HepG2 (cell line): ENCODE measurements around the gene E2F1. TPM values are rescaled to one million over a fixed set of nuclear protein-coding genes. Genes with fewer than 3 reads are reported as not detected.

Experiments used
- ARNT2 ChIP-seq: sonication (generic); formaldehyde crosslinking; IDR thresholded peaks from 2 replicates; pipeline ENCODE4 v1.8.0; 2022; ENCODE audit warnings: mild to moderate bottlenecking, low read depth, missing genetic modification reagents, moderate library complexity
- ATRX ChIP-seq: sonication (generic); formaldehyde crosslinking; IDR thresholded peaks from 2 replicates; pipeline ENCODE4 v1.4.0; 2020; ENCODE audit warnings: missing genetic modification reagents, borderline replicate concordance
- FOXA3 ChIP-seq: IDR thresholded peaks from 2 replicates; pipeline ENCODE4 v1.6.1; 2016; ENCODE audit warnings: missing genetic modification reagents, missing compliant biosample characterization
- MTF1 ChIP-seq: sonication (generic); formaldehyde crosslinking; IDR thresholded peaks from 2 replicates; pipeline ENCODE4 v1.5.0; 2020; ENCODE audit warnings: missing genetic modification reagents
- NFYB ChIP-seq: sonication (generic); formaldehyde crosslinking; IDR thresholded peaks from 2 replicates; pipeline ENCODE4 v1.4.0; 2020; ENCODE audit warnings: missing genetic modification reagents
- NR2F6 ChIP-seq, 2 experiments: IDR thresholded peaks; 2 replicates each; pipeline ENCODE4 v1.6.1; 2016; ENCODE audit warnings: antibody characterized with exemption in 1 of 2, mild to moderate bottlenecking in 1 of 2
- RARG ChIP-seq: sonication (generic); formaldehyde crosslinking; IDR thresholded peaks from 2 replicates; pipeline ENCODE4 v1.4.0; 2020; ENCODE audit warnings: low read depth, mild to moderate bottlenecking, missing genetic modification reagents
- TCF7 ChIP-seq: sonication (generic); IDR thresholded peaks from 2 replicates; pipeline ENCODE4 v1.6.1; 2016; ENCODE audit warnings: antibody characterized with exemption, low read depth
- TP53 ChIP-seq: sonication (generic); formaldehyde crosslinking; conservative IDR thresholded peaks from 2 replicates; pipeline ENCODE4 v1.4.0; 2020; ENCODE audit warnings: missing genetic modification reagents
- ZFP37 ChIP-seq: sonication (generic); formaldehyde crosslinking; IDR thresholded peaks from 2 replicates; pipeline ENCODE4 v1.4.0; 2020; ENCODE audit warnings: missing genetic modification reagents, borderline replicate concordance
- ZNF180 ChIP-seq: sonication (generic); formaldehyde crosslinking; IDR thresholded peaks from 2 replicates; pipeline ENCODE4 v1.4.0; 2020; ENCODE audit warnings: low read depth, missing genetic modification reagents, borderline replicate concordance
- ZNF883 ChIP-seq: sonication (generic); formaldehyde crosslinking; IDR thresholded peaks from 2 replicates; pipeline ENCODE4 v1.5.1; 2020; ENCODE audit warnings: mild to moderate bottlenecking, missing genetic modification reagents; ENCODE audit errors: not compliant biosample characterization
- polyA plus RNA-seq, 8 experiments: library from polyadenylated mRNA; depleted of rRNA in 3 of 8; stranded (reverse) in 7 of 8; unstranded in 1 of 8; fragments of >200 nt; fragmentation: Illumina TruSeq in 4 of 8; extraction: Trizol in 4 of 8; gene quantifications; 2 replicates each; pipeline versions ENCODE4 v1.2.1 to v1.2.3, GENCODE V29; 2011 to 2016; ENCODE audit warnings: low read depth in 4 of 8, missing spikeins in 1 of 8, mixed read lengths in 1 of 8; ENCODE audit not compliant: insufficient read depth in 1 of 8
- total RNA-seq, 5 experiments: library from RNA; depleted of rRNA; stranded (reverse); fragments of >200 nt; fragmentation: Illumina TruSeq; extraction: Trizol; gene quantifications; 2 replicates each; pipeline ENCODE4 v1.2.3, GENCODE V29; 2016; ENCODE audit warnings: low read depth in 1 of 5
- TF ChIP-seq, protein P1 (sequence below), 2 experiments: fragments of 450-650 bp in 1 of 2; sonication (generic) in 1 of 2; formaldehyde crosslinking in 1 of 2; IDR thresholded peaks; 2 replicates each; pipeline versions ENCODE4 v1.6.1 to v1.8.0; 2016 to 2022; ENCODE audit warnings: antibody characterized with exemption in 1 of 2, mild to moderate bottlenecking in 1 of 2, missing genetic modification reagents in 1 of 2
- TF ChIP-seq, protein P2 (sequence below): sonication (generic); formaldehyde crosslinking; IDR thresholded peaks from 2 replicates; pipeline ENCODE4 v1.4.0; 2020; ENCODE audit warnings: missing genetic modification reagents
- TF ChIP-seq, protein P3 (sequence below): sonication (generic); formaldehyde crosslinking; IDR thresholded peaks from 2 replicates; pipeline ENCODE4 v1.4.0; 2020; ENCODE audit warnings: missing genetic modification reagents, borderline replicate concordance
- TF ChIP-seq, protein P4 (sequence below): IDR thresholded peaks from 2 replicates; pipeline ENCODE4 v1.6.1; 2018; ENCODE audit warnings: missing genetic modification reagents, mild to moderate bottlenecking, missing compliant biosample characterization

Gene E2F1
- total and polyA plus RNA-seq, 2 of the 13 experiments (the other 11 are each of a cell fraction or from before 2014, with no cell fraction given) = 25.5 to 39.4 TPM

DNA sequence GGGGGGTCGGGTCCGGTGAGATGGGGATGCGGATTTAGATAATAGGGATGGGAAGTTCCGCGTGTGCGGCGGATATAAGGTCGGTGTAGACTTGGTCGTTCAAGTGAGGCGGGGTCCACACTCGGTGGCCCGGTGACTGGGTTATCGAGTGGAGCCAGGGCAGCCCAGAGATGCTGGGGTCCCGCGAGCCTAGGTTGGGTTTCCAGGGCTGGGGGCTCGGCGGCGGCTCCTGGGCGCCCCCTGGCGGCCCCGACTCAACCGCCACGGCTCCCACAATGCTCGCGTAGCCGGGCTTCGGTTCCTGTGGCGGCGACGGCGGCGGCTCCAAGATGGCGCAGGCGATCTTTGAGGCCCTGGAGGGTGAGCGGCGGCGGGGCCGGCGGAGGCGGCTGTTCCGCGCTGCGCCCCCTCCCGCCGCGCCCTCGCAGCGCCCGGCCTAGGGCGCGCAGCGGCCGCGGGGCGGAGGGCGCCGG, 45.5 kb upstream of the E2F1 start, which contains the start of gene ZNF341 (continued):
- TF ChIP-seq, protein P1, sequence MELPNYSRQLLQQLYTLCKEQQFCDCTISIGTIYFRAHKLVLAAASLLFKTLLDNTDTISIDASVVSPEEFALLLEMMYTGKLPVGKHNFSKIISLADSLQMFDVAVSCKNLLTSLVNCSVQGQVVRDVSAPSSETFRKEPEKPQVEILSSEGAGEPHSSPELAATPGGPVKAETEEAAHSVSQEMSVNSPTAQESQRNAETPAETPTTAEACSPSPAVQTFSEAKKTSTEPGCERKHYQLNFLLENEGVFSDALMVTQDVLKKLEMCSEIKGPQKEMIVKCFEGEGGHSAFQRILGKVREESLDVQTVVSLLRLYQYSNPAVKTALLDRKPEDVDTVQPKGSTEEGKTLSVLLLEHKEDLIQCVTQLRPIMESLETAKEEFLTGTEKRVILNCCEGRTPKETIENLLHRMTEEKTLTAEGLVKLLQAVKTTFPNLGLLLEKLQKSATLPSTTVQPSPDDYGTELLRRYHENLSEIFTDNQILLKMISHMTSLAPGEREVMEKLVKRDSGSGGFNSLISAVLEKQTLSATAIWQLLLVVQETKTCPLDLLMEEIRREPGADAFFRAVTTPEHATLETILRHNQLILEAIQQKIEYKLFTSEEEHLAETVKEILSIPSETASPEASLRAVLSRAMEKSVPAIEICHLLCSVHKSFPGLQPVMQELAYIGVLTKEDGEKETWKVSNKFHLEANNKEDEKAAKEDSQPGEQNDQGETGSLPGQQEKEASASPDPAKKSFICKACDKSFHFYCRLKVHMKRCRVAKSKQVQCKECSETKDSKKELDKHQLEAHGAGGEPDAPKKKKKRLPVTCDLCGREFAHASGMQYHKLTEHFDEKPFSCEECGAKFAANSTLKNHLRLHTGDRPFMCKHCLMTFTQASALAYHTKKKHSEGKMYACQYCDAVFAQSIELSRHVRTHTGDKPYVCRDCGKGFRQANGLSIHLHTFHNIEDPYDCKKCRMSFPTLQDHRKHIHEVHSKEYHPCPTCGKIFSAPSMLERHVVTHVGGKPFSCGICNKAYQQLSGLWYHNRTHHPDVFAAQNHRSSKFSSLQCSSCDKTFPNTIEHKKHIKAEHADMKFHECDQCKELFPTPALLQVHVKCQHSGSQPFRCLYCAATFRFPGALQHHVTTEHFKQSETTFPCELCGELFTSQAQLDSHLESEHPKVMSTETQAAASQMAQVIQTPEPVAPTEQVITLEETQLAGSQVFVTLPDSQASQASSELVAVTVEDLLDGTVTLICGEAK (IDR thresholded peaks at IDR 0.05) = no peak
- TF ChIP-seq, protein P1 (CRISPR knock-in tag; IDR thresholded peaks at IDR 0.05) = no peak
- TF ChIP-seq ARNT2 (CRISPR knock-in tag) = no peak
- TF ChIP-seq NR2F6 (IDR thresholded peaks at IDR 0.05) = no peak
- 0 out of 2 replicates have a peak, but pooled peaks have one; percentile 23 for TF ChIP-seq NR2F6 (CRISPR knock-in tag; IDR thresholded peaks at IDR 0.05)
- TF ChIP-seq TCF7 = no peak
- TF ChIP-seq TP53 = 0 out of 2 replicates have a peak, but pooled peaks have one; percentile 42
- TF ChIP-seq, protein P2, sequence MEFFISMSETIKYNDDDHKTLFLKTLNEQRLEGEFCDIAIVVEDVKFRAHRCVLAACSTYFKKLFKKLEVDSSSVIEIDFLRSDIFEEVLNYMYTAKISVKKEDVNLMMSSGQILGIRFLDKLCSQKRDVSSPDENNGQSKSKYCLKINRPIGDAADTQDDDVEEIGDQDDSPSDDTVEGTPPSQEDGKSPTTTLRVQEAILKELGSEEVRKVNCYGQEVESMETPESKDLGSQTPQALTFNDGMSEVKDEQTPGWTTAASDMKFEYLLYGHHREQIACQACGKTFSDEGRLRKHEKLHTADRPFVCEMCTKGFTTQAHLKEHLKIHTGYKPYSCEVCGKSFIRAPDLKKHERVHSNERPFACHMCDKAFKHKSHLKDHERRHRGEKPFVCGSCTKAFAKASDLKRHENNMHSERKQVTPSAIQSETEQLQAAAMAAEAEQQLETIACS (CRISPR knock-in tag) = 0 out of 2 replicates have a peak, but pooled peaks have one; percentile 39
- no peak for TF ChIP-seq ZNF180 (CRISPR knock-in tag)
- TF ChIP-seq MTF1 = 0 out of 2 replicates have a peak, but pooled peaks have one; percentile 24
- no peak for TF ChIP-seq ZNF883 (CRISPR knock-in tag)
- no peak for TF ChIP-seq FOXA3 (CRISPR knock-in tag)
- TF ChIP-seq RARG (CRISPR knock-in tag) = no peak
- TF ChIP-seq ZFP37 (CRISPR knock-in tag) = peak; percentile 64; the same call in 1 of the 2 replicates
- 0 out of 2 replicates have a peak, but pooled peaks have one; percentile 9 for TF ChIP-seq NFYB (CRISPR knock-in tag)
- TF ChIP-seq, protein P3, sequence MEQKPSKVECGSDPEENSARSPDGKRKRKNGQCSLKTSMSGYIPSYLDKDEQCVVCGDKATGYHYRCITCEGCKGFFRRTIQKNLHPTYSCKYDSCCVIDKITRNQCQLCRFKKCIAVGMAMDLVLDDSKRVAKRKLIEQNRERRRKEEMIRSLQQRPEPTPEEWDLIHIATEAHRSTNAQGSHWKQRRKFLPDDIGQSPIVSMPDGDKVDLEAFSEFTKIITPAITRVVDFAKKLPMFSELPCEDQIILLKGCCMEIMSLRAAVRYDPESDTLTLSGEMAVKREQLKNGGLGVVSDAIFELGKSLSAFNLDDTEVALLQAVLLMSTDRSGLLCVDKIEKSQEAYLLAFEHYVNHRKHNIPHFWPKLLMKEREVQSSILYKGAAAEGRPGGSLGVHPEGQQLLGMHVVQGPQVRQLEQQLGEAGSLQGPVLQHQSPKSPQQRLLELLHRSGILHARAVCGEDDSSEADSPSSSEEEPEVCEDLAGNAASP (CRISPR knock-in tag) = peak; percentile 65; the same call in 1 of the 2 replicates
- TF ChIP-seq ATRX (CRISPR knock-in tag) = no peak
- TF ChIP-seq, protein P4, sequence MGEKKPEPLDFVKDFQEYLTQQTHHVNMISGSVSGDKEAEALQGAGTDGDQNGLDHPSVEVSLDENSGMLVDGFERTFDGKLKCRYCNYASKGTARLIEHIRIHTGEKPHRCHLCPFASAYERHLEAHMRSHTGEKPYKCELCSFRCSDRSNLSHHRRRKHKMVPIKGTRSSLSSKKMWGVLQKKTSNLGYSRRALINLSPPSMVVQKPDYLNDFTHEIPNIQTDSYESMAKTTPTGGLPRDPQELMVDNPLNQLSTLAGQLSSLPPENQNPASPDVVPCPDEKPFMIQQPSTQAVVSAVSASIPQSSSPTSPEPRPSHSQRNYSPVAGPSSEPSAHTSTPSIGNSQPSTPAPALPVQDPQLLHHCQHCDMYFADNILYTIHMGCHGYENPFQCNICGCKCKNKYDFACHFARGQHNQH (CRISPR knock-in tag) = peak; percentile 67
